Measurements from ENCODE around the gene CALCOCO2.

DNA sequence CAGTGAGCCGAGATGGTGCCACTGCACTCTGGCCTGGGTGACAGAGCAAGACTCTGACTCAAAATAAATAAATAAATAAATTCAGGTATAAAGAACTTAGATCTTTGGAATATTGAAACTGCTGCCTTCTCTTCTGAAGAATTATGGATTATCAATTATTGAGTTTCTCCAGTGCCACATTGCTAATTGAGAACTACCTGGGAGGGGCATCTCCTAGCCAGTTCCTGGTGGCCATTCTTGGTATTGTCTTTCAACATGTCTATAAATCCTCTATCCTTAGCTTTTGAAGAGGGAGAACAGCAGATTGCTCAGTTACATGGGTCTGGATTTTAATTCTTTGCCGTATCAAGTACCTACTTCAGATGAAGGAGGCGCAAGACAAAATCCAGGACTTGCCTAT lies 29.2 kb downstream of the CALCOCO2 start:
- TF ChIP-seq GATA3 (IDR thresholded peaks at IDR 0.05; ENCODE audit: low read depth, low read length) = no peak
- TF ChIP-seq GATA2 (IDR thresholded peaks at IDR 0.05; ENCODE audit: low read depth, low read length) = no peak

Data from SH-SY5Y (cell line).